Mesenchymal stem cell (in vitro differentiated cells and primary cell): ENCODE data around the gene WIPF2.

Source experiments
- DNase-seq: peaks from one replicate; pipeline ENCODE4 v3.0.0-alpha.2; 2013
- H2AFZ ChIP-seq: one replicate; pipeline ENCODE4 v1.6.1; 2013; ENCODE audit warnings: low read depth, mild to moderate bottlenecking, control low read depth, inconsistent platforms, low read length, moderate library complexity
- H2AK5ac ChIP-seq: 2 replicates; pipeline ENCODE4 v1.6.1; 2013; ENCODE audit warnings: low read length, moderate library complexity, mild to moderate bottlenecking, inconsistent platforms; ENCODE audit not compliant: severe bottlenecking
- H2BK120ac ChIP-seq: one replicate; pipeline ENCODE4 v1.6.1; 2013; ENCODE audit warnings: low read depth, mild to moderate bottlenecking, inconsistent platforms, low read length, moderate library complexity
- H2BK12ac ChIP-seq, 2 experiments: one replicate each; pipeline ENCODE4 v1.6.1; 2013; ENCODE audit warnings: inconsistent platforms in 2 of 2, low read length in 2 of 2, mild to moderate bottlenecking in 2 of 2, moderate library complexity in 2 of 2, control low read depth in 1 of 2
- H2BK15ac ChIP-seq: one replicate; pipeline ENCODE4 v1.6.1; 2013; ENCODE audit warnings: mild to moderate bottlenecking, low read depth, inconsistent platforms; ENCODE audit not compliant: poor library complexity, severe bottlenecking
- H2BK5ac ChIP-seq: 2 replicates; pipeline ENCODE4 v1.6.1; 2013; ENCODE audit warnings: low read depth, mild to moderate bottlenecking, low read length, control low read depth, inconsistent platforms; ENCODE audit not compliant: poor library complexity, severe bottlenecking
- H3K14ac ChIP-seq, 2 experiments: one replicate each; pipeline ENCODE4 v1.6.1; 2013; ENCODE audit warnings: inconsistent platforms in 2 of 2, low read length in 2 of 2, control low read depth in 1 of 2, mild to moderate bottlenecking in 1 of 2, moderate library complexity in 1 of 2
- H3K18ac ChIP-seq, 2 experiments: one replicate each; pipeline ENCODE4 v1.6.1; 2013; ENCODE audit warnings: inconsistent platforms in 2 of 2, low read length in 2 of 2, control low read depth in 1 of 2, low read depth in 1 of 2, mild to moderate bottlenecking in 1 of 2
- H3K23ac ChIP-seq, 2 experiments: one replicate each; pipeline ENCODE4 v1.6.1; 2013; ENCODE audit warnings: inconsistent platforms in 2 of 2, low read length in 2 of 2, mild to moderate bottlenecking in 2 of 2, moderate library complexity in 2 of 2, control low read depth in 1 of 2
- H3K27ac ChIP-seq: 2 replicates; pipeline ENCODE4 v1.5.1; 2013; ENCODE audit warnings: mild to moderate bottlenecking, moderate library complexity, low read length, control low read depth, inconsistent platforms; ENCODE audit not compliant: poor library complexity, severe bottlenecking
- H3K27me3 ChIP-seq, 2 experiments: 2 replicates each; pipeline versions ENCODE4 v1.6.1 to v1.7.0; 2013; ENCODE audit warnings: low read length in 2 of 2, mild to moderate bottlenecking in 2 of 2, moderate library complexity in 2 of 2, control low read depth in 1 of 2, inconsistent platforms in 1 of 2; ENCODE audit not compliant: control insufficient read depth in 1 of 2, insufficient read depth in 1 of 2
- H3K36me3 ChIP-seq, 2 experiments: 2 replicates each; pipeline versions ENCODE4 v1.6.1 to v1.7.0; 2013; ENCODE audit warnings: low read length in 2 of 2, control low read depth in 1 of 2, inconsistent platforms in 1 of 2, low read depth in 1 of 2, mild to moderate bottlenecking in 1 of 2; ENCODE audit not compliant: insufficient read depth in 2 of 2, control insufficient read depth in 1 of 2
- H3K4ac ChIP-seq, 2 experiments: one replicate each; pipeline ENCODE4 v1.6.1; 2013; ENCODE audit warnings: inconsistent platforms in 2 of 2, low read length in 2 of 2, mild to moderate bottlenecking in 2 of 2, moderate library complexity in 2 of 2, control low read depth in 1 of 2, low read depth in 1 of 2
- H3K4me1 ChIP-seq: 2 replicates; pipeline ENCODE4 v1.6.1; 2013; ENCODE audit warnings: low read depth, low read length, control low read depth; ENCODE audit not compliant: control insufficient read depth, insufficient read depth
- H3K4me2 ChIP-seq: 2 replicates; pipeline ENCODE4 v1.6.1; 2013; ENCODE audit warnings: low read length, mild to moderate bottlenecking, inconsistent platforms; ENCODE audit not compliant: poor library complexity, severe bottlenecking
- H3K4me3 ChIP-seq, 2 experiments: 2 replicates each; pipeline versions ENCODE4 v1.5.1 to v1.7.0; 2013; ENCODE audit warnings: low read length in 2 of 2, mild to moderate bottlenecking in 2 of 2, control low read depth in 1 of 2, low read depth in 1 of 2; ENCODE audit not compliant: insufficient read depth in 1 of 2
- H3K79me1 ChIP-seq: replicated peaks from 2 replicates; pipeline ENCODE4 v1.6.1; 2013; ENCODE audit warnings: mild to moderate bottlenecking, control low read depth, low read length, inconsistent platforms; ENCODE audit not compliant: poor library complexity, severe bottlenecking
- H3K9ac ChIP-seq: 2 replicates; pipeline ENCODE4 v1.7.0; 2013; ENCODE audit warnings: mild to moderate bottlenecking, low read length, moderate library complexity
- H3K9me3 ChIP-seq: 2 replicates; pipeline ENCODE4 v1.7.0; 2013; ENCODE audit warnings: mild to moderate bottlenecking, low read length; ENCODE audit not compliant: control insufficient read depth
- H4K8ac ChIP-seq: one replicate; pipeline ENCODE4 v1.6.1; 2013; ENCODE audit warnings: inconsistent platforms, mild to moderate bottlenecking, low read length, moderate library complexity
- H4K91ac ChIP-seq: one replicate; pipeline ENCODE4 v1.6.1; 2013; ENCODE audit warnings: mild to moderate bottlenecking, low read length, inconsistent platforms
- WGBS: methylation state at CpG from one replicate; pipeline ENCODE4 v1.1.7; 2013; ENCODE audit warnings: mixed read lengths; 5-methylcytosine and 5-hydroxymethylcytosine counted together

WIPF2 gene

DNA sequence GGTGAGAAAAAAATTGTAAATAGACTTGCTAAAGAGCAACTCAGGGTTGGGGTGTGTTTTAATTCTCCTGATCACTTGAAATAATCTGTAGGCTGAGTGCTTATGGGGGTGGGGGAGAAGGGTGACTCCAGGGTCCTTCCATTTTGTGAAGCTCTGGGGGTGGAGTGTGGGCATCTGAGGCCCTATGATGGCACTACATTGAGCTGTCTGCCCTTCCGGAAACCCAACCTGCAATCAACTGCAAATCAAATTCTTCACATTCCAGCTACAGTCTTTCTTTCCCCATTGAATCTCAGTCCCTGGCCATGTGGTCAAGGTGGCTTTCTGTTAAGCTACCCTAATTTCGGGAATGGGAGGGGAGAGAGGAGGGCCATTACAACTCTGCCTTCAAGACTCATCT, 62.6 kb downstream of the WIPF2 start:
- no peak overlapping the region for H2BK5ac ChIP-seq
- no peak overlapping the region for H4K91ac ChIP-seq
- DNase-seq, result no peak
- H2BK12ac ChIP-seq, result no peak overlapping the region
- H3K4me2 ChIP-seq, result no peak overlapping the region
- H3K18ac ChIP-seq, result no peak overlapping the region
- 100% methylated on average over 1 of the region's 2 CpGs for WGBS
- H2BK120ac ChIP-seq, result no peak overlapping the region
- H3K14ac ChIP-seq, result no peak overlapping the region
- H2AFZ ChIP-seq, result no peak overlapping the region
- peaks cover 9% of the 10 kb centered on the region for H3K4me1 ChIP-seq
- no peak overlapping the region for H3K9ac ChIP-seq
- no peak overlapping the region for H3K4me3 ChIP-seq
- H3K79me1 ChIP-seq, result no peaks in the 10 kb centered on the region
- H3K27ac ChIP-seq, result no peak overlapping the region
- H4K8ac ChIP-seq, result no peak overlapping the region
- H3K36me3 ChIP-seq, result peaks cover 31 to 62% of the 10 kb centered on the region in 2 experiments
- no peaks in the 10 kb centered on the region for H3K27me3 ChIP-seq
- H3K23ac ChIP-seq, result no peak overlapping the region
- H2AK5ac ChIP-seq, result peak overlapping the region; percentile 45
- no peak overlapping the region for H3K4ac ChIP-seq
- H3K9me3 ChIP-seq, result no peaks in the 10 kb centered on the region
- H2BK15ac ChIP-seq, result no peak overlapping the region

GRCh38 chr17:40283662-40284061, 64.6 kb downstream of the WIPF2 start:
- Histone ChIP-seq H4K91ac (no peak overlapping the region), H3K4me3 (peak overlapping the region in 1 of 2 experiments; percentile 75), H3K9ac (peak overlapping the region; percentile 84), H3K4me2 (no peak overlapping the region), H3K27ac (peak overlapping the region; percentile 97), H3K4ac (no peak overlapping the region), H4K8ac (no peak overlapping the region), H2BK5ac (no peak overlapping the region), H3K4me1 (peaks cover 17% of the 10 kb centered on the region), H3K9me3 (no peaks in the 10 kb centered on the region), H2BK15ac (no peak overlapping the region), H3K27me3 (no peaks in the 10 kb centered on the region), H3K18ac (no peak overlapping the region), H3K79me1 (peaks cover 2% of the 10 kb centered on the region), H3K36me3 (peaks cover 17 to 42% of the 10 kb centered on the region in 2 experiments), H3K23ac (no peak overlapping the region), H3K14ac (no peak overlapping the region), H2AK5ac (peak overlapping the region; percentile 94), H2AFZ (no peak overlapping the region), H2BK120ac (no peak overlapping the region), H2BK12ac (no peak overlapping the region)
- no CpG with 5 or more reads among the region's 2 CpGs for WGBS
- DNase-seq, result peak; percentile 88

- Histone ChIP-seq H3K27me3 (no peaks in the 10 kb centered on the region), H2AFZ (no peak overlapping the region), H3K9ac (peak overlapping the region; percentile 84), H2BK120ac (no peak overlapping the region), H3K4ac (peak overlapping the region in 1 of 2 experiments; percentile 47), H3K23ac (no peak overlapping the region), H3K79me1 (peaks cover 2% of the 10 kb centered on the region), H2BK15ac (no peak overlapping the region), H3K9me3 (no peaks in the 10 kb centered on the region), H2AK5ac (peak overlapping the region; percentile 90), H3K14ac (no peak overlapping the region), H4K8ac (no peak overlapping the region), H3K4me2 (peak overlapping the region; percentile 45), H3K27ac (peak overlapping the region; percentile 97), H2BK5ac (peak overlapping the region; percentile 40), H3K4me1 (peaks cover 17% of the 10 kb centered on the region), H4K91ac (no peak overlapping the region), H3K36me3 (peaks cover 12 to 37% of the 10 kb centered on the region in 2 experiments), H3K4me3 (peak overlapping the region in 1 of 2 experiments; percentile 75), H2BK12ac (peak overlapping the region; percentile 45 to 52), H3K18ac (peak overlapping the region in 1 of 2 experiments; percentile 29)
- peak; percentile 85 for DNase-seq
- no CpG with 5 or more reads among the region's 2 CpGs for WGBS
These were observed 65.1 kb downstream of the WIPF2 start for GRCh38 chr17:40284085-40284713.

GRCh38 chr17:40286473-40286872, 67.4 kb downstream of the WIPF2 start:
- Histone ChIP-seq H3K36me3 (peaks cover 5 to 14% of the 10 kb centered on the region in 2 experiments), H2BK5ac (no peak overlapping the region), H3K23ac (no peak overlapping the region), H3K18ac (no peak overlapping the region), H3K4me1 (peaks cover 17% of the 10 kb centered on the region), H3K27ac (no peak overlapping the region), H2BK12ac (no peak overlapping the region), H2BK120ac (no peak overlapping the region), H4K91ac (no peak overlapping the region), H2AK5ac (no peak overlapping the region), H3K27me3 (no peaks in the 10 kb centered on the region), H3K9me3 (no peaks in the 10 kb centered on the region), H3K79me1 (peaks cover 8% of the 10 kb centered on the region), H3K9ac (no peak overlapping the region), H3K4me3 (no peak overlapping the region), H2AFZ (no peak overlapping the region), H3K4ac (no peak overlapping the region), H4K8ac (no peak overlapping the region), H2BK15ac (no peak overlapping the region), H3K14ac (no peak overlapping the region), H3K4me2 (no peak overlapping the region)
- WGBS, result no CpG with 5 or more reads among the region's 2 CpGs
- no peak for DNase-seq
